T-helper 2 cell treated with Interferon-gamma antibody and Interleukin-4, amounts not matched to agents 100 ng/mL and 5 ng/mL, for 36 hours (primary cell): ENCODE results near the gene CCDC192. TPM values are rescaled to one million over a fixed set of nuclear protein-coding genes. Genes with fewer than 3 reads are reported as not detected.

Source experiments
- intact Hi-C: fragments of 100-400 bp; cut with micrococcal nuclease; formaldehyde crosslinking; loops from one replicate; pipeline ENCODE4 v1.15.1; 2023
- total RNA-seq: library from RNA; stranded (reverse); gene quantifications from 2 replicates; pipeline ENCODE4 v1.2.3, GENCODE V29; 2022

Gene CCDC192
- total RNA-seq, 1 donor from 2014 or later: not detected

DNA sequence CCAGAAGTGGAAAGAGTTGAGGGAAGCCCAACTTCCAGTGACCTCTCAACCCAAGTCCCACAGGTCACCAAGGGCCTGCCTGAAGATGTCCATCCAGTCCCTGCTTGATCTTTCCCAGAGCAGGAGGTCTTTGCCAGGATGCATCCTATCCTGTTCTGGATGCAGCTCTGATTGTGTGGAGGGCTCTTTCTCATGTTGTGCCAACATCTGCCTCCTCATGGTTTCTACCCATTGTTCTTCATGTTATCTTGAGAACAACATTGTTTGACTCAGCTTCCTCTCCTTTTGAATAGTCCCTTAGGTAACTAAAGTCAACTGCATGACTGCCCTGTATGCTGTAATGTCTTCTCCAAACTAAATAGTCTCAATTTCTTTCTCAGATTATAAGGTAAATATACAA is 169.3 kb downstream of the CCDC192 start:
- intact Hi-C loops: no loop called here

DNA sequence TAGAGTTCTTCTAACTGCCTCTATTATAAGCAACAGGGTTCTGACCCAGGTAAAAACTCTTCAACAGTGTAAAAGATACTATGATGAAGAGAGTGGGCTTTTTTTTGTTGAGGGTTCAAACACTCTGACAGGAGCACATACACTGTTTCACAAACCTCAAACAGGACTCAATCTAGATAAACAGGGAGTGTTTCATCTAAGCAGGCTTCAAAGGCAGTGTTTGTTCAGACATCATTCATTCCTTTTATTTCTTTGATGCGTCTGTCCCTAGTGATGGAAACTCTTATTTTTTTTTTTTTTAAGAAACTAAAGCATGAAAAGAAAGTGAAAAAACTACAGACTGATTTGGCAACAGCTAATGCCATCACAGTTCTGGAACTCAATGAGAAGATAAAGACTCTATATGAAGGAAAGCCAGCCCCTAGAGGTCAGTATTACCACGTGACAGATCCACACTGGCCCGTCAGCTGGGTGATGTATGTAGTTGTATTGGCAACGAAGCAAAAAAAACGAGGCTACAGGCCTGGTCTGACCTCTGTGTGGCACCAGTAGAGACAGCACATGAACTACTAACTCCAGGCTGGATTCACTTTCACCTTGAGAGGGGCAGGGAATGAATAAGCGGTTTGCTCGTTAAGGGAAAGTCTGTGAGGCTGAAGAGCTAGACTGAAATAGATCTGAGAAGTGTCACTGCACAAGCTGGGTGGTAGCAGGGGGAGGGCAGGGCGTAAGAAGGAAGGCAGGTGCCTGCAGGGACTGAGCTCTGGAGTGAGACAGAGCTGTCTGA is 172.2 kb downstream of the CCDC192 start:
- intact Hi-C loops: loop anchor here (1.0 kb wide), 1 partner anchor 326 kb away; no protein-coding TSS in a partner anchor

DNA sequence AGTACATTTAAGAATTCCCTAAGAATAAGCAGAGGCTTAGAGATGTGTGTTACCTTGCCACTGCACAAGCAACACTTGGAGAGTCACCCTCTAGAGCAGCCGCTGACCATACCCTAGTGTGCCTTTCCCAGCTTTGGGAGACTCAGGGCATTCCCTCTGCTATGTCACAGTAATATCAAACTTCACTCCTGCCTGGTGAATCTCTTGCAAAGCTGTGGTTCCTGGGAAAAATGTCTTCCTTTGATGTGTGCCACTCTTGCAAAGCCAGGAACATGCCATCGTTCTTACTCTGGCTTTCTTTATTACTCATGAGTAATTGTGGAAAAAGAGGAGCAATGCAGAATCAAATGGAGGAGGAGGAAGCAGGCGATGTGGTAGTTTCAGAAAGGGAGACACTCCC is 173.2 kb downstream of the CCDC192 start:
- intact Hi-C loops: no loop called here

DNA sequence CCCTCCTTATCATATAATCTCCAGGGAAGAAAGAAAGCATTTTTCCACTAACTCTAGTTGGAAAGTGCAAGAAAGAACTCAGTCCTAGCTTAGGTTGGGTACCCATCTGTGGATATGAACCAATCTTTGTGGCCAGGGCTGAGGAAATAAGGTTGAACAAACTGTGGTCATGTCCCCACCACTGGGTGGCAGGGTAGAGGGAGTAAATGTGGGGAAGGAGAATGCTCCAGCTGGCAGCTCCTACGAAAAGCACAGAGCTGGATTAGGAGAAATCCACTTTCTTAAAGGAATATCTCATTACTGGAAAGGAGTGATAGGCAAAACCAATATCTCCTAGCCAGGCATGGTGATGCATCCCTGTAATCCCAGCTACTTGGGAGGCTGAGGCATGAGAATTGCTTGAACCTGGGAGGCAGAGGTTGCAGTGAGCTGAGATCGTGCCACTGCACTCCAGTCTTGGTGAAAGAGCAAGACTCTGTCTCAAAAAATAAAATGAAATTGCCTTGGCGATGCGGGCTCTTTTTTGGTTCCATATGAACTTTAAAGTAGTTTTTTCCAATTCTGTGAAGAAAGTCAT is 175.1 kb downstream of the CCDC192 start:
- intact Hi-C loops: no loop called here

DNA sequence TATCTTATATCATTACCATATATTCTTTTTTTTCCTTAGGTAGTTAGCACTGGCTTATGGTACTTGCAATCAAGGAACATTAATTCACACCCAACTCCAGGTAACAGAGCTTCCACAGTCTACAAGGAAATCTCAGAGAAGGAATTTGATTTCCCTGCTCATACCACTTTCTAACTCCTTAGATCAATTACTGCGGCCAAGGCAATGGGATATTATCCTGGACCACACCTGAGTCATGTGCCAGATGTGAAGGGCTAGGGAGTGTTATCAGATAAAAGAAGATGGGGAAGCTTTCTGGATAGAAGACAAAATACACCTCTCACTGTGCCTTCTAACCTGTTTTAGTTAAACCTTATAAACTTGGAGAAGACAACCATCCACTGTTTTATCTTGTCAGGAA is 181.2 kb downstream of the CCDC192 start:
- intact Hi-C loops: no loop called here

DNA sequence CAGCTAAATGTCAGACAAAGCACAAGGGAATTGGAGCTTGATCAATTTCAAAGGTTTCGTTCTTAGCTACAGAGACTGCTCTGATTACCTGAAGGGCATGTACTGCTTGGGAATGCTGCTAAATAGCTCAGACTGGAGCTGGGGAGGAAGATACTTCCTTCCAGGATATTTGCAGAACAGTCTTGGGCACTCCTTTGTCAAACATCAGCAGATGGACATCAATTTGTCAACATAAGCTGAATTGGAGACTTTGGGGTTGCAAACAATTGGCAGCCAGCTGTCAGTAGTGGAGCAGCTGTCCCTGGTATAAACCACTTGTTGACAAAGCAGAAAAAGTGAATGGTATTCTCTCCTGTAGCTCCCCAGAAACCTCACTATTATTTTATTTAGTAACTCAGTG is 182.0 kb downstream of the CCDC192 start:
- intact Hi-C loops: no loop called here

DNA sequence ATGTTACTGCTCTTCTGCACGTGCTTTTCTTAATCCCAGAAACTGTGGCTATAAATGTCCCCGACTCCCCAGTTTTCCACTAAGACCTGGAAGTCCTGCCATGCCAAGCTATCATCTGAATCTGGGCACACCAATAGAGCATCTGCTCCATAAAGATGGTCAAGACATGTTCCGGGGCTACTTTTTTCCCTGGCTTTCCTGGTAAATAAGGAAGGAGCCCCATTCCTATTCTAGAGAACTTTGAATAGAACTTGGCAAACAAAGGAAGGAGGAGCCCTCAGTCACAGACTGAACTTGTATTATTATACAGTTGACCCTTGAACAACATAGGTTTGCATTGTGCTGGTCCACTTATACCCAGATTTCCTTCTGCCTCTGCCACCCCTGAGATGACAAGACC is 182.9 kb downstream of the CCDC192 start:
- intact Hi-C loops: no loop called here

DNA sequence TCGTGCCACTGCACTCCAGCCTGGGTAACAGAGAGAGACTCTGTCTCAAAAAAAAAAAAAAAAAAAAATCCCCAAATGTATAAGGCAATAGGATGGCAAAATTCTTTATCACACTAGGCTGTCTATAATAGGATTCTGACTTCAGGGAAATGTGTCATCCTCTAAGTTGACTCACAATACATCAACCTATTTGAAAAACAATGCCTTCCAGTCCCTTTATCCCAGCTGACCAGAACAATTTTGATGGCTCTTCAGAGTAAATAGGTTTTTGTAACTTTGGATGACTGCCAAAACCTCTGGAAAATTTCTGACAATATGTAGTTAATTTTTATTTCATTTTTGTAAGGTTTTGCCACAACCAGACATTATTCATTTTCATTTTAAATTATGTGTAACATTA is 184.1 kb downstream of the CCDC192 start:
- intact Hi-C loops: no loop called here

DNA sequence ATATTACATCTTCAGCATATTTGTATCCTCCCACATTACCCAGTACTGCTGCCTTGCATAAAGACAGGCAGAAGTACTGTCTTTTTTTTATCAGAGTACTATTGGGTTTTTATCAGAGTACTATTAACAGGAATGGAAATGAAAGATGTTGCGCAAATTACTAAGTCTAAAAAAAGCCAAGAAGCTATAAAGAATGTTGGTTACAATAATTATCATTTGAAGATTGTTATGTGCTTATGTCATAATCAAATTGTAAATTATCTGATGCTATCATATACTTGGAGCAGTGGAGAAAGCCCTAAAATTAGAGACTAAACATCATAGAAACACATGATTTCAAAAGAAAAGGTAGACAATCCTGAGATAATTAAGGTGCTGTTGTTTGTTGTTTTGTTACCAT is 188.8 kb downstream of the CCDC192 start:
- intact Hi-C loops: no loop called here

DNA sequence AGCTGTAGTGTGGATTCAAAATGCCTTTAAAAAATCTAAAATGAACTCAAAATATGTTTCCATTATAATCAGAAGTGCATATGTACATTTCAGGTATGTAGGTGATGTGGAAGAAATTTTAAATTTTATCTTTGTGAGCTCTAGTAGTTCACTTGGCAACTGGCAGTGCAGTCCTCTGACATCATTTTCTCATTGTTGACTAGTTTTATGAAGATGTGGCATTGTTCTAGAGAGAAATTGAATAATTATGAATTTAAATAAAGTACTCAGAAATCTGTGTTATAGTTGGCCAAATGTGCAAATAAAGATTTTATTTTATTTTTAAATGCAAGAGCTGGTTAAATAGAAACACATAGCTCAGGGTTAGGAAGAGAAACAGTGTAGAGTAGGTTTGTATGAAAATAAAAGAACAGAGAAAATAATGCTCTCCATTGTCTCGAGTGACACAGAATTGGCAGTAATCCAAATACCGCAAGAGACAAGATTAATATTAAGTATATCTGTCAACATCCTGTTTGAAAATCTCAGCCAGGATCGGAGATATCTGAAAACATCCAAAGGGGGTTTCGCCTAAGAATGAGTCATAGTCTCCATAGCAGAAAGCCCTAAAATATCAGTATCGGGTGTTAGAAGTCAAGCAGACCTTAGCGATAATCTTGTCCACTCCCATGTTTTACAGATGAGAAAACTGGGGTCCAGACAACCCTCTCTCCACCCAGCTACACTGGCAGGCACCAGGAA is 189.4 kb downstream of the CCDC192 start:
- intact Hi-C loops: no loop called here

DNA sequence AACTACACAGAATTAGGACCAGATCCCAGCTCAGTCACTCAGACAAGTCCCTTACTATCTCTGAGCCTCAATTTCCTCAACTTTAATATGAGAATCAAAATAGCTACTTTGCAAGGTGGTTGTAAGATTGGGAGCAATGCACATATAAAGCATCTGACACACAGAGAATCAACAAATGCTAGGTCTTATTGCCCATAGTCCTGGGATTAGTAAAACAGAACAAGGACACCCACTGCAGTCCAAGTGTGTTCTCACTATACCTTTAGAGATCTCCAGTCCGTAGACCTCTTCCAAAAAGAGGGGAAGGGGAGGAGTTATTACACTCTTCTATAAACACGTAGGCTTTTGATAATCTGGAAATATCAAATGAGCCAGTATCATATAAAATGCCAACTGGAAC is 190.0 kb downstream of the CCDC192 start:
- intact Hi-C loops: no loop called here

DNA sequence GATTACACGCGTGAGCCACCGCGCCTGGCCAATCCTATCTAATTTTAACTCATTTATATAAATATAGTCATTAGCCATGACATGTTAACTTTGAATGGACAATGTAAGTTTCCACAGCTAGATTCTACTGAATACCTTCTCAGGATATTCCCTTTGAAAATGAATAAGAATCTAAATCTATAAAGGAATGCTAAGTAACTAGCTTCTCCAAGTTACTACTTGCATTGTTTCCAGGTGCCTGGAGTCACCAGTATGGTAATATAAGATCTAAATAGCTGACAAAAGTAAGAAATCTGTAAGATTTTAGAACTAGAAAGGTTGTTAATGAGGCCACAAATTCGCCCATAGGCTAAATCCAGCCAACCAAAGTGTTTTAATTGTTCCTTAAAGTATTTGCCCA is 191.3 kb downstream of the CCDC192 start:
- intact Hi-C loops: no loop called here

DNA sequence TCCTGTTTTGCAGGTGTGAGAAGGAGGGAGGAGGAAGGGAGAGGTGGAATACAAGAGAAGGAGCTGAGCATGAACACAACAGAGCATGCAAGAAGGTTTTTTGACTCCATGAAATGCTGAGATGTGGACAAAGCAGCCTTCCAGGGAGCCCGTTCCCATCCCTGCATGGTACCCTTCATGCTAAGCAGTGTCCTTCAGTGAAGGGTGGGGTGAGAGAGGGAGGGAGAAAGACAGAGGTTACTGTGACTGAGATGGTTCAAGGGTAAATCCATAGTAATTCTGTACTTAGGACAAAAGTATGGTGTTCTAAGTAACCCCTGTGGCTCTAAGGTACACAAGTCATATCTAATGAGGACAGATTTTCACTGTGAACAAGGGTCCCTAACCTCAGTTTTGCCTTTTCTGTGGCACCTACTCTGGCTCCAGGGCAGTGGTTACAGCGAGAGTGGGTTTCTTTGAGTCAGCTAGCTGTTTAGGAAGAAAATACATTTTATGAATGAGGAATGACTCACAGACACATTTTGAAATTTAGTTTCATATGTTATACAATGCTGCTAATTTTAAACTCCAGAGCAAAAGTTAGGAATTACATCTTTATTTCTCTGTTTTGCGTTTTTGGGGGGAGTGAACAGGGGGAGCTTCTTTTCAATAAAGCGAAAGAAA is 195.5 kb downstream of the CCDC192 start:
- intact Hi-C loops: no loop called here

DNA sequence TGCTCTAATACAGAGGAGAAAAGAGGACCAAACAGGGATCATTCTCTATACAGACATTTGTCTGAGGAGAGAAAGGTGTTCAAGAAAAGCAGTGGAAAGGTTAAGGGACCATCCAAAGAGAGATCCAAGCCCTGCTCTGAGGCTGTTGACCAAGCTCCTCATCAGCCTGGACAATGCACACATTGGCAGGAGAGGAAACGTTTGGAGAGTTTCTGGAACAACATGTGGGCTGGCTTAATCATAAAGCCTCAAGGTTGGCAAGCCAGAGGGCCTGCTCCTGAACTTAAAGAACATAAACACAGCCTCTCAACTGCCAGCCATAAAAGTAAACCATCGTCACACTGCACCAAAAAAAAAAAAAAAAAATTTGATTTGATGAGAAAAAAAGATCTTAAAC is 196.0 kb downstream of the CCDC192 start:
- intact Hi-C loops: no loop called here

DNA sequence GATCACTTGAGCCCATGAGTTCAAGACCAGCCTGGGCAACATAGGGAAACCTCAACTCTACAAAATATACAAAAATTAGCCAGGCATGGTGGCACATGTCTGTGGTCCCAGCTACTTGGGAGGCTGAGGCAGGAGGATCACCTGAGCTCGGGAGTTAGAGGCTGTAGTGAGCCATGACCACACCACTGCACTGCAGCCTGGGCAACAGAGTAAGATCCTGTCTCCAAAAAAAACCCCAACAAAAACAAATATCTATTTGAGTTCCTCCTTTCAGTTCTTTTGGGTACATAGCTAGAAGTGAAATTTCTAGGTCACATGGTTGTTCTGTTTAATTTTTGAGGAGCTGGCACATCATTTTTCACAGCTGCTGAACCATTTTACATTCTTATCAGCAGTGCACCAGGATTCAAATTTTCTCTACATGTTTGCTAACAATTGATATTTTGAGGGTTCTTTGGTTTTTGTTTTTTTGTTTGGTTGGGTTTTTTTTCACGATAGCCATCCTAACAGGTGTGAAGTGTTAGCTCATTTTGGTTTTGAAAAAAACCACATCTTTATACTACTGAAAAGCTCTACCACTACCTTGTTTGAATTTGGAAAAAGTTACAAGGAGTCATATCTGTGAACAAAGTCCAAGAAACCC is 203.5 kb downstream of the CCDC192 start:
- intact Hi-C loops: loop anchor here (5.0 kb wide), 1 partner anchor 296 kb away; no protein-coding TSS in a partner anchor

DNA sequence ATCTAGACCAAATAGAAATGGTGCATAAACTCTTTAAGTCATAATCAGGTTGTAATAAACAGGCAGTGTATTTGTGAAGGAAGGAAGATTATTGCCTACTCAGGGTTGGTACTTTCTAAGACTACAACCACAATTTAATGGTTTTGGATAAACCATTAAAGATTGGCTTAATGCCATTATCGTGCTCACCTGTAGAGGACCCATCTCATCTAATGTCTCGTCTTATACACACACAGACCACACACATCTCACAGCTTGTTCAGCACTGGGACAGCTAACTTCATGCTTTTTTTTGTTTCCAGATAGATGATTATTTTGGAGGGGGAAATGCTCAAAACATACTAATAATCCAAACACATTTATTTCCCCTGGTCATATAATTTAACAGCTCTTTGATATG is 204.7 kb downstream of the CCDC192 start:
- intact Hi-C loops: loop anchor here (5.0 kb wide), 1 partner anchor 294 kb away; no protein-coding TSS in a partner anchor

DNA sequence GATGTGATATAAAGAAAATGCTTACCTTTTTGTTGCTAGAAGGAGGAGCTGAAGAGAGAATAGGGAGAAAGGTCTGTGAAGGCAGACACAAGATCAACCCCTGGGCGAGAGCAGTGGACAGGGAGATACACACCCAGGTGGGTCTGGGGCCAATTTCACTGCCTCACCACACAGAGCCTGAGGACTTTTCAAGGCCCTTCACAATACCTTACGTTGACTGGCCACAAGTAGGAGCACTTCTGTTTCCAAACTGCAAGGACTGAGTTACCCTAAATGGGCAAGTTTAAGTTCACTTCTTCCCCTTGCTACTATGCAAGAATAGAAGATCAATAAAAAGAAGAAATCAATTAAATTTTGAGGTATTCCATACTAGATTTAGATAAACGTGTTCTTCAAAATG is 205.9 kb downstream of the CCDC192 start:
- intact Hi-C loops: loop anchor here (5.0 kb wide), 1 partner anchor 293 kb away; no protein-coding TSS in a partner anchor

DNA sequence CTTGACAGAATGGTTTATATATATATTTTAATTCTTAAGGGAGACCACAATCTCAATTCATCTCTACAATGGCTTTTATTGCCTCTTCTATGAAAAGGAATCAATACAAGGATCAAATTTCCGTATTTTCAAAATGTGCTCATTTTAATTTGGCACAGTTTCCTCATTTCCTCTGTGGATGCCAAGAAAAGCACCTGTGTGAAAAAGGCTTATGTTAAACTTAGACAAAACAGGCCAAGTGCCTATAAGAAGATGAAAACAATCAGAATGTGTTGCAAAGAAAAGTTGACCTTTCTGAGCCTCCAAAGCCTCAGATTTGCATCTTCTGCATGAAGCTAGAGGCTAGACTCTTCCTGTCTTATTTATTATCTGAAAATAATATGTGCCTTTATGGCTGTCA is 206.6 kb downstream of the CCDC192 start:
- intact Hi-C loops: loop anchor here (5.0 to 10.0 kb wide), 2 partner anchors 175 to 292 kb away; partner anchors contain the start of gene SLC12A2

DNA sequence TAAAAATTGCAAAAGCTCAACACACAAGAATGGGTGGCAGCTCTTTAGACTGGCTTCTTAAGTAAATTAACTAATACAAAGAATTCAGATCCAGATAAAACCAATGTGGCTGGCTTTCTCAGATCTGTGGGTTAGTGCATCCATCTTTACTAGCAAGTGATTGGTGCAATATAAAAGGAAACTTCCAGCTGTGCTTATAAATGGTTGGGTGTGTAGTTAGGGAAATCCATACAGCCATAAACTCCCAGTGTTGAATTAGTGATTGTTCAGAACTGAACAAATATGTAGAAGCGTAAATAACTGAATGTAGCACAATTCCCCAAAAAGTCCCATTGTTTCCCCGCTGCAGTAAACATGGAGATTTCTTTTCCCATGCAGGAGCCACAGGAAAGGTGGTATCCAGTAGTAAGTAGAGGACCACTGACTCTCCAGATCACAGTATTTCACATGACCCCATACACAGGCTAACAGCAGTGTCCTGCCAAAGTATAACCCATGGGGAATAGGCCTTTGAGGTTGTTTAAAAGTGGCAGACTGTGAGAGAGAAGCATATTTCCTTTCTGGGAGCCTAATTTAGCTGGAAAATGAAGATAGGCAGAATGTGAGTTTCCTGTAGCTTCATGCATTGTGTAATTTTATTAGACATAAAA is 207.2 kb downstream of the CCDC192 start:
- intact Hi-C loops: loop anchor here (10.0 kb wide), 1 partner anchor 174 kb away; the partner anchor contains the start of gene SLC12A2

DNA sequence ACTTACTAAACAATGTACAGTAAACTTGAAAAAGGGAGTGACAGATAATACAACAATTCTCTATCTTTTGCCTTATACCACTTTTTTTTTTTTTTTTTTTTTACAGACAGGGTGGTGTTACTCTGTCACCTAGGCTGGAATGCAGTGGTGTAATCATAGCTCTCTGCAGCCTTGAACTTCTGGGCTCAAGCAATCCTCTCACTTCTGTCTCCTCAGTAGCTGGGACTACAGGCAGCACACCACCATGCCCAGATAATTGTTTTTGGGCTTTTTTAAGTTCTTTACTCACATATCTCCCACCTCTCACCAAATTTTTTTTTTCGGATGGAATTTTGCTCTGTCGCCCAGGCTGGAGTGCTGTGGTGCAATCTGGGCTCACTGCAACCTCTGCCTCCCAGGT is 208.4 kb downstream of the CCDC192 start:
- intact Hi-C loops: loop anchor here (10.0 kb wide), 1 partner anchor 173 kb away; the partner anchor contains the start of gene SLC12A2
